MG63 (cell line): ENCODE measurements around the gene PFDN2. TPM values are rescaled to one million over a fixed set of nuclear protein-coding genes. Genes with fewer than 3 reads are reported as not detected.
A peak's percentile ranks its signal among the peaks of the same experiment; 100 is the strongest.

Source experiments
- DNase-seq: peaks from one replicate; pipeline ENCODE4 v3.0.0-alpha.2; 2020
- H3K27me3 ChIP-seq: fragments of 250-450 bp; sonication (Bioruptor Pico); 2 replicates; pipeline ENCODE4 v1.5.1; 2020; ENCODE audit warnings: mild to moderate bottlenecking, moderate library complexity
- H3K36me3 ChIP-seq: fragments of 250-450 bp; sonication (Bioruptor Pico); 2 replicates; pipeline ENCODE4 v1.5.1; 2020; ENCODE audit warnings: mild to moderate bottlenecking, moderate library complexity
- H3K4me3 ChIP-seq: fragments of 250-450 bp; sonication (Bioruptor Pico); 2 replicates; pipeline ENCODE4 v1.5.1; 2020; ENCODE audit warnings: mild to moderate bottlenecking, moderate library complexity
- H3K9me3 ChIP-seq: fragments of 250-450 bp; sonication (Bioruptor Pico); 2 replicates; pipeline ENCODE4 v1.5.1; 2020; ENCODE audit warnings: mild to moderate bottlenecking, moderate library complexity
- total RNA-seq: library from RNA; depleted of rRNA; stranded (reverse); fragments of >200 nt; shearing (Covaris generic); gene quantifications from 2 replicates; pipeline ENCODE4 v1.2.3, GENCODE V29; 2014; ENCODE audit warnings: low replicate concordance; rRNA removed

The PFDN2 gene
- total RNA-seq, 1 experiment from 2014 or later = 32.6 TPM

- no peaks in the 10 kb centered on the region for H3K9me3 ChIP-seq
- no peak for DNase-seq
- H3K27me3 ChIP-seq = no peaks in the 10 kb centered on the region
- H3K4me3 ChIP-seq = no peak overlapping the region
- H3K36me3 ChIP-seq = no peaks in the 10 kb centered on the region
These were observed 63.6 kb downstream of the PFDN2 start for GRCh38 chr1:161054232-161054631.

GRCh38 chr1:161052899-161053298 lies 64.9 kb downstream of the PFDN2 start:
- no peaks in the 10 kb centered on the region for H3K9me3 ChIP-seq
- no peaks in the 10 kb centered on the region for H3K27me3 ChIP-seq
- no peak overlapping the region for H3K4me3 ChIP-seq
- no peaks in the 10 kb centered on the region for H3K36me3 ChIP-seq
- peak; percentile 64 for DNase-seq

- Histone ChIP-seq H3K36me3 (no peaks in the 10 kb centered on the region), H3K4me3 (no peak overlapping the region), H3K9me3 (peaks cover 5% of the 10 kb centered on the region; the same call in 1 of the 2 replicates), H3K27me3 (no peaks in the 10 kb centered on the region)
- DNase-seq = no peak
These were observed 66.6 kb downstream of the PFDN2 start for GRCh38 chr1:161051219-161051618.

Other genes with a start within 250 kb of the PFDN2 start
- not detected in 2 replicates for gene ITLN1, start 232.9 kb downstream of the PFDN2 start, total RNA-seq
- not detected in 2 replicates for gene ITLN2, start 163.2 kb downstream of the PFDN2 start, total RNA-seq
- gene F11R, start 96.9 kb downstream of the PFDN2 start, total RNA-seq = 0.22 and 1.7 TPM in 2 replicates
- gene TSTD1, start 79.1 kb downstream of the PFDN2 start, total RNA-seq = not detected in 2 replicates
- 102 and 103 TPM in 2 replicates for gene USF1, start 72.1 kb downstream of the PFDN2 start, total RNA-seq
- not detected in 2 replicates for gene ARHGAP30, start 48.1 kb downstream of the PFDN2 start, total RNA-seq
- not detected in 2 replicates for gene NECTIN4, start 28.5 kb downstream of the PFDN2 start, total RNA-seq
- gene KLHDC9, start 19.7 kb downstream of the PFDN2 start, total RNA-seq = not detected in 2 replicates
- 8.9 and 14.1 TPM in 2 replicates for gene NIT1, start 68 bp upstream of the PFDN2 start, total RNA-seq
- 33.2 and 39.8 TPM in 2 replicates for gene DEDD, start 14.6 kb upstream of the PFDN2 start, total RNA-seq
- 118 and 178 TPM in 2 replicates for gene UFC1, start 35.9 kb upstream of the PFDN2 start, total RNA-seq
- gene USP21, start 41.5 kb upstream of the PFDN2 start, total RNA-seq = 3.5 and 4.2 TPM in 2 replicates
- 7.9 and 40.3 TPM in 2 replicates for gene PPOX, start 48.4 kb upstream of the PFDN2 start, total RNA-seq
- gene B4GALT3, start 59.5 kb upstream of the PFDN2 start, total RNA-seq = 20.5 and 25.7 TPM in 2 replicates
- gene ADAMTS4, start 81.0 kb upstream of the PFDN2 start, total RNA-seq = 3.6 and 5.2 TPM in 2 replicates
- 129 and 194 TPM in 2 replicates for gene NDUFS2, start 84.3 kb upstream of the PFDN2 start, total RNA-seq
- gene FCER1G, start 97.3 kb upstream of the PFDN2 start, total RNA-seq = 5.3 TPM in 1 of 2 replicates, not detected in the other
- not detected in 2 replicates for gene APOA2, start 105.6 kb upstream of the PFDN2 start, total RNA-seq
- gene TOMM40L, start 108.0 kb upstream of the PFDN2 start, total RNA-seq = 24.0 and 39.6 TPM in 2 replicates
- not detected in 2 replicates for gene NR1I3, start 120.2 kb upstream of the PFDN2 start, total RNA-seq
- gene PCP4L1, start 140.7 kb upstream of the PFDN2 start, total RNA-seq = not detected in 2 replicates
- 0.07 TPM in 1 of 2 replicates, not detected in the other for gene MPZ, start 191.9 kb upstream of the PFDN2 start, total RNA-seq
- gene SDHC, start 196.3 kb upstream of the PFDN2 start, total RNA-seq = 466 and 501 TPM in 2 replicates
- not detected in 2 replicates for gene CFAP126, start 249.8 kb upstream of the PFDN2 start, total RNA-seq